Body of pancreas (tissue), 4 donors: ENCODE measurements around the gene OMD.

Experiments
- POLR2A ChIP-seq, 3 donors: fragments of 450-650 bp; IDR thresholded peaks; one replicate each; pipeline ENCODE4 v1.6.1; 2016; ENCODE audit warnings: antibody characterized with exemption in 3 of 3, mild to moderate bottlenecking in 2 of 3
- TF ChIP-seq, protein P1 (sequence below), 7 experiments: fragments of 450-650 bp in 4 of 7; fragments of 200-600 bp in 3 of 7; sonication (generic) in 3 of 7; IDR thresholded peaks; one replicate each; pipeline ENCODE4 v1.5.1; 2016 to 2019; ENCODE audit warnings: antibody characterized with exemption in 7 of 7

DNA sequence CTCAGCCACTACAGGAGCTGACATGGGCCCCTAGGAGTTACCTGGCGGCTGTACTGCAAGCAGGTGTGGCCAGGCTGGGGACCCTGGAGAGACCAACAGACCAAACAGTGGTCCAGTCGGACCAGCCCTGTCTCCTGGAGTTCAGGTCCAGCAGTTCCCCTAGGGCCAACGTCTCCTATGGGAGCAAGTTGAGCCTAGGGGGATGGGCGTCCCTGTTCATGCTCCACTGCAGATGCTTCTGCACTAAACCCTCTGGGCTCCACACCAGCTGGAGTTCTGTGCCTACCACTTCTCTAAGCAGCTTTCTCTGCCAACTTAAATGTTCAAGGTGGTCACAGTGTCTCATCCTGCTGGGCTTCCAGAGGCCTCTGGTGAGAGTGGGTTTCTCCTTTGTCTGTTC, 20.6 kb upstream of the OMD start:
- TF ChIP-seq, protein P1, sequence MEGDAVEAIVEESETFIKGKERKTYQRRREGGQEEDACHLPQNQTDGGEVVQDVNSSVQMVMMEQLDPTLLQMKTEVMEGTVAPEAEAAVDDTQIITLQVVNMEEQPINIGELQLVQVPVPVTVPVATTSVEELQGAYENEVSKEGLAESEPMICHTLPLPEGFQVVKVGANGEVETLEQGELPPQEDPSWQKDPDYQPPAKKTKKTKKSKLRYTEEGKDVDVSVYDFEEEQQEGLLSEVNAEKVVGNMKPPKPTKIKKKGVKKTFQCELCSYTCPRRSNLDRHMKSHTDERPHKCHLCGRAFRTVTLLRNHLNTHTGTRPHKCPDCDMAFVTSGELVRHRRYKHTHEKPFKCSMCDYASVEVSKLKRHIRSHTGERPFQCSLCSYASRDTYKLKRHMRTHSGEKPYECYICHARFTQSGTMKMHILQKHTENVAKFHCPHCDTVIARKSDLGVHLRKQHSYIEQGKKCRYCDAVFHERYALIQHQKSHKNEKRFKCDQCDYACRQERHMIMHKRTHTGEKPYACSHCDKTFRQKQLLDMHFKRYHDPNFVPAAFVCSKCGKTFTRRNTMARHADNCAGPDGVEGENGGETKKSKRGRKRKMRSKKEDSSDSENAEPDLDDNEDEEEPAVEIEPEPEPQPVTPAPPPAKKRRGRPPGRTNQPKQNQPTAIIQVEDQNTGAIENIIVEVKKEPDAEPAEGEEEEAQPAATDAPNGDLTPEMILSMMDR (IDR thresholded peaks at IDR 0.05) = no peak
- no peak for TF ChIP-seq POLR2A (IDR thresholded peaks at IDR 0.05)
